IPS-18c (cell line): ENCODE results near the gene HRG.
"Not testable (repeated sequence)": the region's sequence is repeated elsewhere in the genome, so short reads cannot be mapped to it uniquely, and the experiment has no call there.

Experiments
- H3K4me3 ChIP-seq: 2 replicates; pipeline ENCODE4 v1.7.0; 2013; ENCODE audit warnings: low read depth, mild to moderate bottlenecking, low read length, moderate library complexity; ENCODE audit not compliant: insufficient read depth
- H3K9me3 ChIP-seq: one replicate; pipeline ENCODE4 v1.6.1; 2013; ENCODE audit warnings: mild to moderate bottlenecking, low read length, moderate library complexity; ENCODE audit not compliant: control insufficient read depth, insufficient read depth

HRG gene

GRCh38 chr3:186664119-186664495 lies 1.7 kb upstream of the HRG start:
- no peaks in the 10 kb centered on the region for H3K9me3 ChIP-seq
- no peak overlapping the region for H3K4me3 ChIP-seq

- H3K4me3 ChIP-seq: no peak overlapping the region
- no peaks in the 10 kb centered on the region for H3K9me3 ChIP-seq
Observed at GRCh38 chr3:186664506-186664905, 1.3 kb upstream of the HRG start.

GRCh38 chr3:186668426-186668825 lies 2.6 kb downstream of the HRG start:
- no peaks in the 10 kb centered on the region for H3K9me3 ChIP-seq
- no peak overlapping the region for H3K4me3 ChIP-seq

- Histone ChIP-seq H3K4me3 (no peak overlapping the region), H3K9me3 (no peaks in the 10 kb centered on the region)
Observed at GRCh38 chr3:186669378-186670084, 3.7 kb downstream of the HRG start.

- no peak overlapping the region for H3K4me3 ChIP-seq
Observed at GRCh38 chr3:186670155-186670554, 4.3 kb downstream of the HRG start.

GRCh38 chr3:186671051-186671450 lies 5.2 kb downstream of the HRG start:
- no peaks in the 10 kb centered on the region for H3K9me3 ChIP-seq
- no peak overlapping the region for H3K4me3 ChIP-seq

More at GRCh38 chr3:186670155-186670554, 4.3 kb downstream of the HRG start:
- no peaks in the 10 kb centered on the region for H3K9me3 ChIP-seq

- H3K4me3 ChIP-seq: no peak overlapping the region
- H3K9me3 ChIP-seq: peaks cover 4% of the 10 kb centered on the region
Observed at GRCh38 chr3:186678604-186679003, 12.8 kb downstream of the HRG start.

- no peak overlapping the region for H3K4me3 ChIP-seq
- peaks cover 5% of the 10 kb centered on the region for H3K9me3 ChIP-seq
Observed at GRCh38 chr3:186679151-186679550, 13.3 kb downstream of the HRG start.

- H3K4me3 ChIP-seq: no peak overlapping the region
- H3K9me3 ChIP-seq: peaks cover 5% of the 10 kb centered on the region
Observed at GRCh38 chr3:186680869-186681268, 15.1 kb downstream of the HRG start.

- Histone ChIP-seq H3K4me3 (no peak overlapping the region), H3K9me3 (peaks cover 5% of the 10 kb centered on the region)
Observed at GRCh38 chr3:186682812-186683211, 17.0 kb downstream of the HRG start.

- H3K4me3 ChIP-seq: no peak overlapping the region
- H3K9me3 ChIP-seq: peaks cover 5% of the 10 kb centered on the region
Observed at GRCh38 chr3:186683979-186684378, 18.2 kb downstream of the HRG start.

GRCh38 chr3:186686475-186686874 lies 20.7 kb downstream of the HRG start:
- not testable (repeated sequence) for H3K4me3 ChIP-seq, H3K9me3 ChIP-seq

- Histone ChIP-seq H3K4me3 (no peak overlapping the region), H3K9me3 (peaks cover 3% of the 10 kb centered on the region)
Observed at GRCh38 chr3:186687120-186687651, 21.4 kb downstream of the HRG start.

GRCh38 chr3:186690304-186690703 lies 24.5 kb downstream of the HRG start:
- not testable (repeated sequence) for H3K4me3 ChIP-seq, H3K9me3 ChIP-seq

GRCh38 chr3:186691676-186692075 lies 25.9 kb downstream of the HRG start:
- H3K9me3 ChIP-seq: no peaks in the 10 kb centered on the region
- no peak overlapping the region for H3K4me3 ChIP-seq

GRCh38 chr3:186693843-186694242 lies 28.0 kb downstream of the HRG start:
- Histone ChIP-seq H3K9me3 (no peaks in the 10 kb centered on the region), H3K4me3 (no peak overlapping the region)

- Histone ChIP-seq H3K9me3 (no peaks in the 10 kb centered on the region), H3K4me3 (no peak overlapping the region)
Observed at GRCh38 chr3:186694288-186695032, 28.6 kb downstream of the HRG start.

GRCh38 chr3:186696522-186696921 lies 30.7 kb downstream of the HRG start:
- no peak overlapping the region for H3K4me3 ChIP-seq
- no peaks in the 10 kb centered on the region for H3K9me3 ChIP-seq
